GM18907 (cell line): ENCODE data around the gene KIAA1549.
A peak's percentile ranks its signal among the peaks of the same experiment; 100 is the strongest.

Source experiments
- ATAC-seq: cut with Tn5 transposase; IDR thresholded peaks from one replicate; pipeline ENCODE4 v1.9.1; 2021; ENCODE audit warnings: mild to moderate bottlenecking, moderate library complexity; ENCODE audit not compliant: unreplicated experiment

Gene KIAA1549

GRCh38 chr7:138886501-138886917, 94.7 kb downstream of the KIAA1549 start:
- ATAC-seq = peak; percentile 75

DNA sequence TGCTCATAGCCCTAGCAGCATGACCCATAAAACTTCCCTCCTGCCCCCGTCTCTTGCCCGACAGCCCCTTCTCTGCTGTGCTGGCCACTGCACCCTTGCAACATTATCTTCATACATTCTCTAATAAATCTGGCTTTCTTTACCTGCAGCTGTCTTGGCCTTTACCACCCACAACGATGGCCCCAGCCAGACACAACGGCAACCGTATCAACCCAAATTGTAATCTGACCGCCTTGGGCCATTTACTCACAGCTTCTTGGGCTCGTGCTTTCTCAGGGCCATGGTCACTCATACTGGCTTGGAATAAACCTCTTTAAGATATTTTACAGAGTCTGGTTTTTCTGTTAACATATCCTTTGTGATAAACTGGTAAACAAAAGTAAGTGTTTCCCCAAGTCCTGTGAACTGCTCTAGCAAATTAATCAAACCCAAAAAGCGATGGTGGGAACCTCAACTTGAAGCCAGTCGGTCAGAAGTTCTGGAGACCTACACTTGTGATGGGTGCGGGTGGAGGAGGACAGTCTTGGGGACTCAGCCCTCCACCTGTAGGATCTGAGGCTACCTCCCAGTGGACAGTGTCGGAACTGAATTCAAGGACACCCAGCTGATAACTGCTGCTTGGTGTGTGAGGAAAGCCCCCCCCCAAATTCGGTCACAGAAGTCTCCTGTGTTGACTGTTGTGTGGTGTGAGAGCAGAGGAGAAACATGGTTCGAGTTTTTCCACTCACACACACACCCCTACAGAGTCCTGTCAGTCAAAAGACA, 95.6 kb downstream of the KIAA1549 start:
- no peak for ATAC-seq

- no peak for ATAC-seq
These were observed 98.9 kb downstream of the KIAA1549 start for GRCh38 chr7:138882249-138882648.

GRCh38 chr7:138881579-138882188, 99.5 kb downstream of the KIAA1549 start:
- no peak for ATAC-seq

DNA sequence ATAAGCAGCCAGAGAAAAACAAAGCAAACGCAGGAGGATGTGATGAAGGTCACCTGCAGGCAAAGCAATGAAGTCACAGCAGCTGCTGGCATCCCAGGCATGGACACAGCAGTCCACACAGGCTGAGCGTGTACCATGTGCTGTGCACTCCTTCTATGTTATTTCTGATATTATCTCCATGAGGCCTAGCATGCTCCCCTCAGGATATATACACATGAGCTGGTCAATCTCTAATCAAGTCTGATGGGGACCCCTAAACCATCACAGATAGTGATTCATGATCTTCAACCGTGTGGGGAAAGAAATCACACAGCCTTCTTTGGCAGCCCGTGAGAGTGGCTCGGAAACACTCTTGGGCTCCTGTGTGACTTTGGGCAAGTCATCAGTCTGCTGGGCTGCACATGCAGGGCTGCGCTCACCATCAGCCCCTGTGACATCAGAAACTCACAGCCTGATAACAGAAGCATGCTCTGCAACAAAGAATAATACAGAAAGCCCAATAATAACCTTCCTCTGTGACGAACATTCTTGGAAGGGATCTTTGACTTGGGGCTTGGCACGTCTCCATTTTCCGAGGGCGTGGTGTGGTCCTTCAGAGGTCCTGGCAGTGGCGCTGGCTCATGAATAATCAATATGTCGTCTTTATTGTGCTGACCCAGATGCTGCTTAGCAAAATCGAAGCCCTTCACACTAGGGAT, 100.2 kb downstream of the KIAA1549 start:
- no peak for ATAC-seq

DNA sequence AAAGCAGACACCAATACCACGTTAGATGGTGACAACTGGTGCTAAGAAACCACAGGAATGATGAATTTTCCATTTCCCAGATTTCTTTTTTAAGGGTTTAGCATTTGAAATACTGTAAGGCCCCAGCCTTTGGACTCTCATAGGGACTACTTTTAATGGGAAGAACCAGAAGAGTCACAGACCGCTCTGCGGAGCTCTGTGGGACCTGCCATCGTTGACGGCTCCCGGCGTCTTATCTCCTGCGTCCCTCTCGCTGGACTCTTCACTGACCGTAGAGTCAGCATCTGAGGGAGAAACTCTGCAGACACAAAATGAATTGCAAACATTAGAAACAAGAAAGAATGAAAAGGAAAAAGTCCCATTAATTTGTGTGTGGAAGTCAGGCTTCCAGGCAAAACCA, 101.8 kb downstream of the KIAA1549 start:
- ATAC-seq = no peak

DNA sequence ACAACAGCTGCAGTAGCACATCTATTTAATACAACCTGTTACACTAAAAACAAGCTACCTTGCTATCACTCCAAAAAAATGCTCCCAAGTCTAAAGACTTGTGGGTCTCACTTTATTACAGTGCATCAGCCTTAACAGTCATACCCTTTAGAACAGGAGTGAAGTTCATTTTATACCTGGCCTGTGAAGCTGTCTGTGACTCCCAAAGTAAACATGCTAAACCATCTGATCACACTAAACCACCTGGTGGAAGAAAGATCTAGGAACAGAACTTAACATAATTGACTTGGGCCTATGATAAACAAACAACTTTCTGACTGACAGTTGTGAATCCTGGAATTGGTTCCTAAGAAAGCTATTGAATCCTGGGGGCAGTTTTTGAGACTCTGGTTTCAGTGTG, 102.3 kb downstream of the KIAA1549 start:
- ATAC-seq = no peak

- ATAC-seq = no peak
These were observed 103.1 kb downstream of the KIAA1549 start for GRCh38 chr7:138878051-138878450.

- no peak for ATAC-seq
These were observed 104.9 kb downstream of the KIAA1549 start for GRCh38 chr7:138876326-138876725.

GRCh38 chr7:138875794-138876193, 105.4 kb downstream of the KIAA1549 start:
- no peak for ATAC-seq

DNA sequence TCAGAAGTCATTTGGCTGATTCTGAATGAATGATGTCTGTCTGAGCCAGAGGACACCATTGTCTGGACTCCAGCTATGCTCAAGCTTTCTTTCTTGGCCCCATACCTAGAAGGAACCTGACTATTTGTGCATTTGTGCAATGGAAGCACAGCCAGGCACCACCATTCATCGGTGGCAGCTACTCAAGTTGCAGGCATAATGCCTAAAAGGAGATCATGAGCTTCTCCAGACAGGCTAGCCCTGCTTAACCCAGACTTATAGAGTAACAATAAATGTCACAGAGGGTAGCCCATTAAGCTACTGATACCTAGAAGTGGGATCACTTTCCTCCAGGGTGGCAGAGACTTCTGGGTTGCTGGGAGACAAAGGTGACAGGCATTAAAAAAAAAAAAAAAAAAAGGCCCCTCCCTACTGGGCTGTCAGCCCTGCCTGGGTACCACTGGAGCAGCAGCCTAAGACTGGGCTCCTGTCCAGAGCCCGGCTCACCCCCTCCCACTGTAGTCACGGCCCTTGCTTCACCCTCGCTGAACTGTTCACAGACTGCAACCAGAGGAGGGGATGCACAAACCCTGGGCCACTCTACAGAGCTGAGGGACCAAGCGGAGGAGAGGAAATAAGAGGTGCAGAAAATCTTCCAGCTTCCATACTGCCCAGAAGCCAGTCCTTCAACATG, 107.8 kb downstream of the KIAA1549 start:
- ATAC-seq = no peak

- no peak for ATAC-seq
These were observed 108.6 kb downstream of the KIAA1549 start for GRCh38 chr7:138872576-138872975.

DNA sequence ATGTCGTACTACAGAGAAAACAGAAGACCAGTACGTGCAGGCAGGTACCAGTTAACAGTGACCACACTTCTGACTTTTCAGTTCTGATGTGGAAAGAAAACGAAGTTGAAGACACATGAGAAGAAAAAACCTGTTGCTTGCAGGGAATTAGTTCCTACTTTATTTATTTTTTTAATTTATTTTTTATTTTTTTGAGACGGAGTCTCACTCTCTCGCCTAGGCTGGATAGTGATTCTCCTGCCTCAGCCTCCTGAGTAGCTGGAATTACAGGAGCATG, 109.4 kb downstream of the KIAA1549 start:
- no peak for ATAC-seq

- no peak for ATAC-seq
These were observed 110.0 kb downstream of the KIAA1549 start for GRCh38 chr7:138871065-138871813.

DNA sequence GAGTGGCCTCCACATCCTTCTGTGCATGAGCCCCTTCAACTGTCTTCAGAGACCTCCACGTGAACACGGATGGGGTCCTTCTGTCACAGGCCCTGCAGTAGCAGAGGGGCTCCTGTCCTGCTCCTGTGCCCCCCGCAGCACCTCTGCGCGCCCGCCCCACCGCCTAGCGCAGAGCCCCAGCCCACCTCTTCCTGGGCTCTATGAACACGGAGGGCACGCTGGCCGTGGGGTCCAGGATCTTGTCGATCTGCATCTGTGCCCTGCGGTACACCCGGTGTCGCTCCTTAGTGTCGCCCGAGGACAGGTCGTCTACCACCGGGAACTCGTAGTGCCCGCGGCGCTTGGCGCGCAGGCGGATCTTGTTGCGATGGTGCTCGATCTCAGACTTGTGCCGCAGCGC, 111.8 kb downstream of the KIAA1549 start:
- no peak for ATAC-seq

DNA sequence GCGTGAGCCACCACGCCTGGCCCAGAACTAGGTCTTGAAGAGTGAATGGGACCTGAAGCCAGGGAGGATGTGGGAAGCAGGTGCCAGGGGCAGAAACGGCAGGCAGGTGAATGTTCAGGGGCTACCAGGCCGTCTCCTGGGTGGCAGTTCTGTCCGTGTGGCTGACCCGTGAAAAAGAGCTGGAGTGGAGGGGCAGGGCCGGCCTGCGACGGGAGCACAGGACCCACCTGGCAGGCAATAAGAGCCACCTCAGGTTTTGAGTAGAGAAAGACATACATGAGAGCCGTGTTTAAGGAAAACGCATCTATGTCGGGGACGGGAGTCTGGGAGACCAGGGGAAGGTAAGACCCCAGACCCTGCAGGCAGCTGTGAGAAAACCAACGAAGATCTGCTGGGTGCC, 112.5 kb downstream of the KIAA1549 start:
- no peak for ATAC-seq

- no peak for ATAC-seq
These were observed 113.4 kb downstream of the KIAA1549 start for GRCh38 chr7:138867744-138868143.

DNA sequence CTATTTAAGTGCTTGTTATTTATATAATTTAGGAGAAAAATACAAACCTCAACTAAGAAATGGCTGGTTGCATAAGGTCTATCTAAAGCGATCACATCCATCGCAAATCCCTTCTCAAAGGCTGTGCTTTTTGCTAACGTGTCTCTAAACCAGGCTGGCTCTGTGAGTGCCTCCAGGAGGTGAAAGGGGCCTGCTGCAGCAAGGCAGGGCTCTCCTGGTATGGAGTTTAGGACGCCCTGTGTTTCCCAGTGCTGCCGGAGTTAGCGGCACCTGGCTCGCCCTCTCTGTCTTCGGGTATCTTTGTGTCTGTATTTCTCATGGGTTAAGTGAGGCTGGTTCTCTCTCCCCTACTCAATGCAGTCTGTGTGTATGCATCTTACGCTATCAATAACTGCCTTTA, 114.8 kb downstream of the KIAA1549 start:
- ATAC-seq = no peak

- no peak for ATAC-seq
These were observed 115.3 kb downstream of the KIAA1549 start for GRCh38 chr7:138865843-138866242.

DNA sequence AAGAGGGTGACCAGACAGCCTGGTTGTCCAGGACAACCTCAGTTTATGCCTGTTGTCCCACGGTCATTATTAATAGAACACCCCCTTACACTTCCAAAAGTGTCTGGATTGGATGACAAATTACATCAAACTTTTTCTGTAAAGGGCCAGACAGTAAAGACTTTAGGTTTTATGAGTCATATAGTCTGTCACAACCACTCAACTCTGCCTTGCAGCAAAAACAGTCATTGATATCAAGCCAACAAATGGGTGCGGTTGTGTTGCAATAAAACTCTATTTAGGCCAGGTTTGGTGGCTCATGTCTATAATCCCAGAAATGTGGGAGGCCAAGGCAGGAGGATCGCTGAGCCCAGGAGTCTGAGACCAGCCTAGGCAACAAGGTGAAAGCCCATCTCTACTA, 116.5 kb downstream of the KIAA1549 start:
- ATAC-seq = no peak

DNA sequence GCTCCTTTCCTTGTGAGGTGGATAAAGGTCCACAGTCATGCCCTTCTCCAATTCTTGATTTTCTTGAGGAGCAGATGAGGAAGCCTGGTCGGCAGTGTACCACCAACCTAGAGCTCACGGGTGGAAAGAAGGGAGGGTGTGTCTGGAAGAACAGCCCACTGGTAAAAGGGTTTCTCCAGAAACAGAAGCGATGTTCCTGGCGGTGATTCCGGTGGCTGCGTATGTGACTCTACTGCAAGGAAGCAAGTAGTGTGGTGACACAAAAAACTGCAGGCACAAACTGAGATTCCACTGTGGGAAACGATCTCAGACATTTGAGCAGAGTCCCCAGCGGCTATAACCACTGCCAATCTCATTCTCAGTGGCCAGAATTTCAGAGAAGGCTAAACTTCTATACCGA, 117.3 kb downstream of the KIAA1549 start:
- no peak for ATAC-seq
